ENCODE data around the gene GALNTL6. TPM values are rescaled to one million over a fixed set of nuclear protein-coding genes. Genes with fewer than 3 reads are reported as not detected.

GALNTL6 gene
- total RNA-seq, 1 experiment from 2014 or later = not detected

GRCh38 chr4:171966356-171966755 is 153.2 kb downstream of the GALNTL6 start:
- in situ Hi-C loops (cut with HindIII; ENCODE audit: low pct_unique_long_range_greater_than_20kb, low sequenced_read_pairs) = no loop called here
- DNase-seq (ENCODE audit: low read depth) = no peak

- no peak for DNase-seq (ENCODE audit: low read depth)
Measured at GRCh38 chr4:171978216-171978615, 165.0 kb downstream of the GALNTL6 start.

DNA sequence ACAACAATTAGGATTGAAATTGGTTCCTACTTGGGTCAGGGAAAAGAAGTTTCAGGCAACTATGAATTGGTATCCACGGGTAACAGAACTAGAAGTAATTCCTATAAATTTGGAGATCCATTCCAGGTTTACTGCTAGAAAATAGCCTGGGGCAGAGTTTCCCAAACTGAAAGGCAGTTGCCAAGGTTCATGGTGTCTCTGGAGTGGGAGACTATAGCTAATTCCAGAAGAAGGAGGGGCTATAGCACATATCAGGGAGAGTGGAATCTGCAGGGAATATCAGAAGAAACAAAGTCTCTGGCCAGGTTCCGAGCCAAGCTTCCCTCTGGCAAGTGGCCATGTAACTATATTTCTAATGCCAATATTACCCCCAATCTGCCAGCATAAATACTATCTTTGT is 166.3 kb downstream of the GALNTL6 start:
- DNase-seq (ENCODE audit: low read depth) = no peak
- in situ Hi-C loops (cut with HindIII; ENCODE audit: low pct_unique_long_range_greater_than_20kb, low sequenced_read_pairs) = no loop called here

More at GRCh38 chr4:171978216-171978615, 165.0 kb downstream of the GALNTL6 start:
- in situ Hi-C loops (cut with HindIII; ENCODE audit: low pct_unique_long_range_greater_than_20kb, low sequenced_read_pairs) = no loop called here

DNA sequence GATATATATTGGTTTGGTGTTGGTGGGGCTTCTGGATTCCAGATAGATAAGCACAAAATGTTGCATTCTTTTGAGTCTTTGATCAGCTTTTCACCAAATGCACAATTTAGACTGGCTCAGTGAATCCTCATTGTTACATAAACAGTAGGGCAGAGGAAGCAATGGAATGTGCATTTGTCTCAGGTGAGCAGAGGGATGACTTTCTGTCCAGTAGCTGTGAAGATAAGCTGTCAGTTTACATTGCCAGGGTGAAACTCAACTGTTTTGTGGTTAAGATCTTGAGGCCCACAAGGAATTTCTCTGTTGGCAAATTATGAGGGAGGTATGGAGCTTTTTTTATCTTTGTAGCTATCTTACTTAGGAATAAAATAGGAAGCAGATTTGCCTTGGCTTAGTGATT is 168.0 kb downstream of the GALNTL6 start:
- no peak for DNase-seq (ENCODE audit: low read depth)
- in situ Hi-C loops (cut with HindIII; ENCODE audit: low pct_unique_long_range_greater_than_20kb, low sequenced_read_pairs) = no loop called here

GRCh38 chr4:171983935-171984805 is 171.0 kb downstream of the GALNTL6 start:
- DNase-seq (ENCODE audit: low read depth) = no peak
- in situ Hi-C loops (cut with HindIII; ENCODE audit: low pct_unique_long_range_greater_than_20kb, low sequenced_read_pairs) = no loop called here

- in situ Hi-C loops (cut with HindIII; ENCODE audit: low pct_unique_long_range_greater_than_20kb, low sequenced_read_pairs) = no loop called here
- peak; percentile 37 for DNase-seq (ENCODE audit: low read depth)
Measured at GRCh38 chr4:171985129-171985528, 171.9 kb downstream of the GALNTL6 start.

DNA sequence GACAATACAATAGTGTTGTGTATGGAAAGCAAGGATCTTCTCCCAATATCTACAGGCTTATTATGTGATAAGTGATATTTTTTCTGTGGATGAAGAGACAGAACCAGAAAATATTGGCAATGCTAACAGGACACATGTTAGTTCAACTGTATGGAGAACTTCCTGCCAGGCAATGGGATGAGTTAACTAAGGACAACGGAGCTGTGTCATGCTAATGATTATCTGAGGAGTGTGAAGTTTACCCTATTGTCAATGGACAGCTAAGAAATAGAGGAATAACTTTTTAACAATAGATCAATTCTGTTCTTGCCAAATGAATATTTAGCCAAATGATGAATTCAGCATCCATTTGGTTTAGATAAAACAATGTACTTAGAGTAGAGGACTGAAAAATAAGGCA is 180.0 kb downstream of the GALNTL6 start:
- in situ Hi-C loops (cut with HindIII; ENCODE audit: low pct_unique_long_range_greater_than_20kb, low sequenced_read_pairs) = no loop called here
- no peak for DNase-seq (ENCODE audit: low read depth)

GRCh38 chr4:172007889-172008288 is 194.7 kb downstream of the GALNTL6 start:
- in situ Hi-C loops (cut with HindIII; ENCODE audit: low pct_unique_long_range_greater_than_20kb, low sequenced_read_pairs) = no loop called here
- DNase-seq (ENCODE audit: low read depth) = no peak

GRCh38 chr4:172009446-172010230 is 196.4 kb downstream of the GALNTL6 start:
- in situ Hi-C loops (cut with HindIII; ENCODE audit: low pct_unique_long_range_greater_than_20kb, low sequenced_read_pairs) = no loop called here
- DNase-seq (ENCODE audit: low read depth) = no peak

DNA sequence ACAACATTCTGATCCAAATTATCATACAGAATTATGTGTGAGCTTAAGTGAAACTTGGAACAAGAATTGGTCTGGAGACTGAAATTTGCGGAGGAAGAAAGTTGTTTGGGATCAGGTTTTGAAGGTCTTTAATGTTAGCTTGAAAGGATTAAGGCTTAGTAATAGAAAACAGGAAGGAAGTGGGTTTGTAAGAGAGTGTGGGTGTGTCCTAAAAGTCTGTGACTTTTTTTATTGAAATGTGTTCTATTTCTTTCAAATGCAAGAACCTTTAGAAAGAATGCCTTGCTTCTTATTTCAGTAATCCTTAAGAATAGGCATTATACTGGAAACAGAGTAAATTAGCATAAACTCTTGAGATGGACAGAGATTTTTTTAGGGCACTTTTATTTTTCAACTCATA is 198.0 kb downstream of the GALNTL6 start:
- in situ Hi-C loops (cut with HindIII; ENCODE audit: low pct_unique_long_range_greater_than_20kb, low sequenced_read_pairs) = no loop called here

DNA sequence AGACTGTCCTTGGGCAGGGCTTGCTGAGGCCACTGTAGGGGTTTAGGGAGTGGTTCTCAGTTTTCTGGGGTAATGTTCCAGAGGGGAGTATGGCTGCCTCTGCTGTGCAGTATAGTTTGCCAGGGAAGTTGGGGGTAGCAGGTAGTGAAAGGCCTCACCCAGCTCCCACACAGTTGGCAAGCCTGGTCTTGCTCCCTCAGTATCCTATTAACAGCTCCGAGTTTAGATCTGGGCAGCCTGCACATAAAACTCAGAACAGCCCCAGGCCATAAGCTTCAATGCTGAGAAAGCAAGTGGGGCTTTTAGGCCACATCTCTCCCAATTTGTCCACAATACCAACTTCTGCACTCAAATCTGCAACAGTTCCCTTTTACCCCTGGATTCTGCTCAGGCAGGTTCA is 205.2 kb downstream of the GALNTL6 start:
- in situ Hi-C loops (cut with HindIII; ENCODE audit: low pct_unique_long_range_greater_than_20kb, low sequenced_read_pairs) = no loop called here
- DNase-seq (ENCODE audit: low read depth) = no peak

More for the DNA sequence above, 198.0 kb downstream of the GALNTL6 start:
- no peak for DNase-seq (ENCODE audit: low read depth)

DNA sequence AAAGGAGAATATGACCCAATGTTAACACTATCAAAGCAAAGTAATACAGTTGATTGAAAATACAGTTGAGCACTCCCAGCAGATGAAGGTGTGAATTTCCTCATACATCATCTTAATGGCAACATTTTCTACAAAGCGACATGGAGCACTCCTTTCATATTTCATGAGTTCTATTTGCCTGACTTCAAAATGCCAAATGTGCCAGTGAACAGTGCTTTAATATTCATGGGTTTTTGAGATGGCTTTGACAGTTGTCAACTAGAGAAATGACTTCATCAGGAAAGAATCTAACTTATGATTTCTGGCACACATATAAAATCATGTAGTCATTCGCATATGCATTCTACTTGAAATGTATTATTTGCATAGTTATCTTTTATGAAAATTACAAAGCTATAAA is 222.4 kb downstream of the GALNTL6 start:
- in situ Hi-C loops (cut with HindIII; ENCODE audit: low pct_unique_long_range_greater_than_20kb, low sequenced_read_pairs) = no loop called here
- DNase-seq (ENCODE audit: low read depth) = no peak

GRCh38 chr4:172040766-172041165 is 227.6 kb downstream of the GALNTL6 start:
- DNase-seq (ENCODE audit: low read depth) = no peak
- in situ Hi-C loops (cut with HindIII; ENCODE audit: low pct_unique_long_range_greater_than_20kb, low sequenced_read_pairs) = no loop called here

DNA sequence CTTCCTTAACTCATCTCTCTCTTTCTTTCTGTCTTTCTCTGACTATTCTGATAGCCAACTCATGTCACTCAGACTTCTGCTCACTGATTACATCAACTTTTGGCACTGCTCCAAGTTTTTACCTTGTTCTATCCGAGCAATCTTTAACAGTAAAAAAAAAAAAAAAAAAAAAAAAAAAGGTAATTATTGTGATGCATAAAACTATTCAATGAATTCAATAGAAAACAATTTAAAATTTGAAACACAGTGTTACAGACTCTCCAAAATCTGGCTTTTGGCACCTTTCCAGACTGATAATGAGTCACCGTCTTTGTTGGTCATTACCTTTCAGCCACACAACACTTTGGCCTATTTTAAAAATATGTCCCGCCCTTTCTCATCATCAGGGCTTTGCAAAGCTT is 229.5 kb downstream of the GALNTL6 start:
- DNase-seq (ENCODE audit: low read depth) = peak; percentile 58

GRCh38 chr4:172045981-172046380 is 232.8 kb downstream of the GALNTL6 start:
- in situ Hi-C loops (cut with HindIII; ENCODE audit: low pct_unique_long_range_greater_than_20kb, low sequenced_read_pairs) = no loop called here
- no peak for DNase-seq (ENCODE audit: low read depth)

More for the DNA sequence above, 229.5 kb downstream of the GALNTL6 start:
- in situ Hi-C loops (cut with HindIII; ENCODE audit: low pct_unique_long_range_greater_than_20kb, low sequenced_read_pairs) = no loop called here

GRCh38 chr4:172048666-172049065 is 235.5 kb downstream of the GALNTL6 start:
- DNase-seq (ENCODE audit: low read depth) = no peak
- in situ Hi-C loops (cut with HindIII; ENCODE audit: low pct_unique_long_range_greater_than_20kb, low sequenced_read_pairs) = no loop called here

DNA sequence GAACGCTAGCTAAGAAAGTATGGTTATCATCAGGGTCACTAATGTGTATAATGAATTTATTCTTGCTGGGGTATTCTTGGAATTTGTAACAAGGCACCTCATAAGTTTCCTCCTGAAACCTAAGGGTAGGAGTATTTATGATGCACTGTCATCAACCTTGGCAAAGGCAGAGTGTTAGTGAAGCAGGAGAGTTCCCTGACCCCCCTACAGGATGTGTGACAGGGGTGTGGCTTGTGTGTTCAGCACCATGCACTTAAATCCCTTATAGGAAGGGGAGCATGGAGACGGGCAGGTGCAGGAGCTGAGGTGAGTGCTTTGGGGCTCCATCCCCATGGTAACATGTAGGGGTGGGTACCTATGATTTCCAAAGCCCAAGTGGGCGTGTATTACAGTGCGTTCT is 237.7 kb downstream of the GALNTL6 start:
- DNase-seq (ENCODE audit: low read depth) = no peak
- in situ Hi-C loops (cut with HindIII; ENCODE audit: low pct_unique_long_range_greater_than_20kb, low sequenced_read_pairs) = no loop called here

- no peak for DNase-seq (ENCODE audit: low read depth)
- in situ Hi-C loops (cut with HindIII; ENCODE audit: low pct_unique_long_range_greater_than_20kb, low sequenced_read_pairs) = no loop called here
Measured at GRCh38 chr4:172055046-172055445, 241.8 kb downstream of the GALNTL6 start.

- DNase-seq (ENCODE audit: low read depth) = no peak
- in situ Hi-C loops (cut with HindIII; ENCODE audit: low pct_unique_long_range_greater_than_20kb, low sequenced_read_pairs) = no loop called here
Measured at GRCh38 chr4:172055498-172055897, 242.3 kb downstream of the GALNTL6 start.

All from Caki2 (cell line).